HG02970 (cell line): ENCODE results near the gene KLK13.

ENCODE experiments used
- ATAC-seq: cut with Tn5 transposase; IDR thresholded peaks from one replicate; pipeline ENCODE4 v1.9.1; 2021; ENCODE audit warnings: mild to moderate bottlenecking, moderate library complexity, moderate number of reproducible peaks; ENCODE audit not compliant: unreplicated experiment, low FRiP score

KLK13 gene

GRCh38 chr19:51024924-51025323 is 40.0 kb downstream of the KLK13 start:
- no peak for ATAC-seq

- ATAC-seq: no peak
These were observed 40.9 kb downstream of the KLK13 start for GRCh38 chr19:51023946-51024345.

- ATAC-seq: no peak
These were observed 42.4 kb downstream of the KLK13 start for GRCh38 chr19:51022526-51022925.

GRCh38 chr19:51020988-51021651 is 43.8 kb downstream of the KLK13 start:
- ATAC-seq: no peak

- ATAC-seq: no peak
These were observed 45.4 kb downstream of the KLK13 start, which contains the start of gene KLK10 for GRCh38 chr19:51019544-51019925. KLK10 (minus strand) TSS chr19:51019709; CDS start chr19:51019130, 579 bp downstream.

GRCh38 chr19:51018745-51019543 is 45.9 kb downstream of the KLK13 start:
- ATAC-seq: no peak

GRCh38 chr19:51016798-51017683 is 47.9 kb downstream of the KLK13 start:
- ATAC-seq: no peak

GRCh38 chr19:51015691-51016267 is 49.1 kb downstream of the KLK13 start:
- no peak for ATAC-seq

GRCh38 chr19:51014242-51014641 is 50.6 kb downstream of the KLK13 start:
- no peak for ATAC-seq

- ATAC-seq: no peak
These were observed 52.2 kb downstream of the KLK13 start for GRCh38 chr19:51012661-51013190.

- no peak for ATAC-seq
These were observed 54.7 kb downstream of the KLK13 start for GRCh38 chr19:51010066-51010795.

GRCh38 chr19:51009061-51009891 is 55.6 kb downstream of the KLK13 start:
- no peak for ATAC-seq

GRCh38 chr19:51007488-51007887 is 57.4 kb downstream of the KLK13 start:
- no peak for ATAC-seq

- no peak for ATAC-seq
These were observed 58.5 kb downstream of the KLK13 start for GRCh38 chr19:51006406-51006805.
